ENCODE measurements around the gene CRTC3. TPM values are rescaled to one million over a fixed set of nuclear protein-coding genes. Genes with fewer than 3 reads are reported as not detected.
"Not testable (repeated sequence)": the region's sequence is repeated elsewhere in the genome, so short reads cannot be mapped to it uniquely, and the experiment has no call there.

Gene CRTC3
- total RNA-seq, 4 donors from 2014 or later: 46.4 to 66.8 (median 59.8) TPM

- no peaks in the 10 kb centered on the region for H3K36me3 ChIP-seq
- intact Hi-C loops (cut with DNase I): no loop called here
- H3K27me3 ChIP-seq: no peaks in the 10 kb centered on the region
Observed at GRCh38 chr15:90684281-90684680, 154.6 kb downstream of the CRTC3 start.

GRCh38 chr15:90685591-90686434 lies 156.1 kb downstream of the CRTC3 start:
- Histone ChIP-seq H3K27ac (replicated peaks in 1 of 4) (no peak overlapping the region), H3K4me3 (no peak overlapping the region), H3K9me3 (no peaks in the 10 kb centered on the region), H3K4me1 (peaks cover 2 to 6% (median 5%) of the 10 kb centered on the region in 4 donors), H3K36me3 (no peaks in the 10 kb centered on the region), H3K27me3 (no peaks in the 10 kb centered on the region)
- no peak for DNase-seq (ENCODE audit: extremely low spot score)
- intact Hi-C loops (cut with DNase I): no loop called here
- TF ChIP-seq CTCF (IDR thresholded peaks at IDR 0.05): no peak
- no peak for TF ChIP-seq POLR2A (IDR thresholded peaks at IDR 0.05; ENCODE audit: low read depth)
- TF ChIP-seq POLR2AphosphoS5 (IDR thresholded peaks at IDR 0.05): no peak
- TF ChIP-seq EP300 (IDR thresholded peaks at IDR 0.05): no peak
- 77% methylated on average over 11 of the region's 11 CpGs for WGBS

More at GRCh38 chr15:90684281-90684680, 154.6 kb downstream of the CRTC3 start:
- no peak for DNase-seq (ENCODE audit: extremely low spot score)
- Histone ChIP-seq H3K27ac (replicated peaks in 1 of 4) (no peak overlapping the region), H3K4me1 (peaks cover 9 to 16% (median 14%) of the 10 kb centered on the region in 4 donors), H3K4me3 (no peak overlapping the region), H3K9me3 (no peaks in the 10 kb centered on the region)
- 89% methylated on average over 5 of the region's 5 CpGs for WGBS
- no peak for TF ChIP-seq POLR2AphosphoS5 (IDR thresholded peaks at IDR 0.05)
- no peak for TF ChIP-seq CTCF (IDR thresholded peaks at IDR 0.05)
- no peak for TF ChIP-seq POLR2A (IDR thresholded peaks at IDR 0.05; ENCODE audit: low read depth)
- no peak for TF ChIP-seq EP300 (IDR thresholded peaks at IDR 0.05)

GRCh38 chr15:90686435-90687218 lies 156.9 kb downstream of the CRTC3 start:
- WGBS: 84% methylated on average over 3 of the region's 3 CpGs
- Histone ChIP-seq H3K9me3 (no peaks in the 10 kb centered on the region), H3K4me3 (no peak overlapping the region), H3K4me1 (no peaks in the 10 kb centered on the region), H3K27me3 (no peaks in the 10 kb centered on the region), H3K36me3 (no peaks in the 10 kb centered on the region), H3K27ac (replicated peaks in 1 of 4) (no peak overlapping the region)
- no peak for TF ChIP-seq CTCF (IDR thresholded peaks at IDR 0.05)
- no peak for TF ChIP-seq POLR2AphosphoS5 (IDR thresholded peaks at IDR 0.05)
- intact Hi-C loops (cut with DNase I): no loop called here
- DNase-seq (ENCODE audit: extremely low spot score): no peak

GRCh38 chr15:90689326-90689961 lies 159.7 kb downstream of the CRTC3 start:
- H3K27ac ChIP-seq (replicated peaks in 1 of 4); H3K36me3 ChIP-seq; DNase-seq (ENCODE audit: extremely low spot score); H3K4me1 ChIP-seq; H3K9me3 ChIP-seq; H3K4me3 ChIP-seq; intact Hi-C loops (cut with DNase I); H3K27me3 ChIP-seq: not testable (repeated sequence)
- WGBS: 80% methylated on average over 6 of the region's 6 CpGs

GRCh38 chr15:90690585-90690984 lies 160.9 kb downstream of the CRTC3 start:
- no peak for TF ChIP-seq POLR2A (IDR thresholded peaks at IDR 0.05; ENCODE audit: low read depth)
- no peak for TF ChIP-seq POLR2AphosphoS5 (IDR thresholded peaks at IDR 0.05)
- TF ChIP-seq EP300 (IDR thresholded peaks at IDR 0.05): no peak
- no peak for TF ChIP-seq CTCF (IDR thresholded peaks at IDR 0.05)

More at GRCh38 chr15:90690585-90690984, 160.9 kb downstream of the CRTC3 start:
- no peaks in the 10 kb centered on the region for H3K27me3 ChIP-seq
- H3K4me3 ChIP-seq: no peak overlapping the region
- no peaks in the 10 kb centered on the region for H3K4me1 ChIP-seq
- H3K36me3 ChIP-seq: no peaks in the 10 kb centered on the region
- H3K9me3 ChIP-seq: no peaks in the 10 kb centered on the region
- intact Hi-C loops (cut with DNase I): loop anchor here (5.0 kb wide), 1 partner anchor 43 kb away; no protein-coding TSS in a partner anchor
- 26% methylated on average over 2 of the region's 2 CpGs for WGBS
- no peak for DNase-seq (ENCODE audit: extremely low spot score)
- H3K27ac ChIP-seq (replicated peaks in 1 of 4): no peak overlapping the region

Measured in esophagus muscularis mucosa (tissue), 4 donors.